Measurements from ENCODE around the gene OR2L2. TPM values are rescaled to one million over a fixed set of nuclear protein-coding genes. Genes with fewer than 3 reads are reported as not detected.

OR2L2 gene
- total and polyA plus RNA-seq, 10 of the 15 experiments (the other 5 are each of a cell fraction or from before 2014, with no cell fraction given), result 0.01 to 0.04 (median 0.03) TPM; not detected in 6

DNA sequence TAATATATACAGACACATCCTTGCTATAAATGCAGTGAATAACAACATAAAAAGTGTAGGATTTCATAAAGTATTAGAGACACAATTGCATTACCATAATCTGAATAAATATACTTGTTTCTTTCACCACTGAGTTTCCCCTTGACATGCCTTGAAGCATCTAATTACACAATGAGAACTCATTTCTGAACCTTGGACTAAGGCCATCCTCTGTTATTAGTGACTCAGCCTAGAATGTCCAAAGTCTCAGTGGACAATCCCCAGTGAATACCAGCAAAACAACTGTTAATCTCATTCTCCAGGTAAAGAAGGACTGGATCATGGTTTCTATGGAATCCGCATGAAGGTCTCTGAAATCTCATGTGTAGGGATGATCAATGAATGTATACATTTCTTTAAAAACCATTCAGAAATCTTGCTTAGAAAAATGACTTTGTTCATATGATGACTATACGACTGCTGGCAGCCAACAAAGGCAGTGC, 16.6 kb upstream of the OR2L2 start, which contains the start of gene OR2L5:
OR2L5 (plus strand) TSS at position 432 of the 482 bp plus-strand sequence. CDS start 8,288 bp downstream, outside the sequence.
- no peaks in the 10 kb centered on the region for H3K9me3 ChIP-seq (replicated peaks; ENCODE audit: control insufficient read depth, insufficient read depth, low read length)
- H4K20me1 ChIP-seq (ENCODE audit: control insufficient read depth, insufficient read depth), result no peaks in the 10 kb centered on the region
- no peak within 1 kb of the TSS for H3K9ac ChIP-seq (ENCODE audit: control insufficient read depth, insufficient read depth, low read length)
- CTCF ChIA-PET, result no interaction called here
- RAD21 ChIA-PET (ENCODE audit: unreplicated experiment), result no interaction called here
- no TSS peak for BruUV-seq (replicated peaks)
- no peaks in the 10 kb centered on the region for H3K79me2 ChIP-seq (ENCODE audit: control insufficient read depth, insufficient read depth, low read length)
- no peak within 1 kb of the TSS for H3K4me2 ChIP-seq (ENCODE audit: control insufficient read depth, insufficient read depth)
- SMC1A ChIA-PET (ENCODE audit: uncharacterized antibody, unreplicated experiment), result no interaction called here
- no peak for ATAC-seq
- H3K36me3 ChIP-seq (ENCODE audit: control insufficient read depth in 2 of 2, insufficient read depth in 2 of 2, low read length in 1 of 2), result no peaks in the 10 kb centered on the region
- intact Hi-C loops (cut with micrococcal nuclease; ENCODE audit: unreplicated experiment), result no loop called here
- 49% methylated on average over 2 of the region's 2 CpGs for WGBS (ENCODE audit: insufficient coverage, insufficient replicate concordance, low lambda C conversion rate, missing lambda C conversion rate)
- in situ Hi-C loops (cut with MboI), result no loop called here
- POLR2A ChIA-PET, result no interaction called here
- H3K27me3 ChIP-seq (replicated peaks in 1 of 2; ENCODE audit: control insufficient read depth in 2 of 2, insufficient read depth in 2 of 2, low read length in 1 of 2), result no peaks in the 10 kb centered on the region
- TF ChIP-seq RUNX3 (IDR thresholded peaks at IDR 0.05; ENCODE audit: low read length), result no peak
- TF ChIP-seq RAD51 (IDR thresholded peaks at IDR 0.05), result no peak
- no peak for TF ChIP-seq NFXL1 (IDR thresholded peaks at IDR 0.05; ENCODE audit: borderline replicate concordance)
- TF ChIP-seq YBX1 (IDR thresholded peaks at IDR 0.05), result no peak
- TF ChIP-seq NR2C2 (IDR thresholded peaks at IDR 0.05; ENCODE audit: borderline replicate concordance, control insufficient read depth, insufficient read length, low read depth), result no peak
- no peak for TF ChIP-seq SIX5 (IDR thresholded peaks at IDR 0.05; ENCODE audit: low read depth, low read length, severe bottlenecking)
- TF ChIP-seq TAF1 (IDR thresholded peaks at IDR 0.05; ENCODE audit: borderline replicate concordance, low read depth, low read length), result no peak
- no peak for TF ChIP-seq PML (IDR thresholded peaks at IDR 0.05; ENCODE audit: low read length)
- no peak for TF ChIP-seq RCOR1 (conservative IDR thresholded peaks at IDR 0.05; ENCODE audit: low read depth, low read length)
- no peak for TF ChIP-seq ATF3 (IDR thresholded peaks at IDR 0.05; ENCODE audit: borderline replicate concordance, extremely low read depth, low read depth, low read length)
- TF ChIP-seq, protein P1, sequence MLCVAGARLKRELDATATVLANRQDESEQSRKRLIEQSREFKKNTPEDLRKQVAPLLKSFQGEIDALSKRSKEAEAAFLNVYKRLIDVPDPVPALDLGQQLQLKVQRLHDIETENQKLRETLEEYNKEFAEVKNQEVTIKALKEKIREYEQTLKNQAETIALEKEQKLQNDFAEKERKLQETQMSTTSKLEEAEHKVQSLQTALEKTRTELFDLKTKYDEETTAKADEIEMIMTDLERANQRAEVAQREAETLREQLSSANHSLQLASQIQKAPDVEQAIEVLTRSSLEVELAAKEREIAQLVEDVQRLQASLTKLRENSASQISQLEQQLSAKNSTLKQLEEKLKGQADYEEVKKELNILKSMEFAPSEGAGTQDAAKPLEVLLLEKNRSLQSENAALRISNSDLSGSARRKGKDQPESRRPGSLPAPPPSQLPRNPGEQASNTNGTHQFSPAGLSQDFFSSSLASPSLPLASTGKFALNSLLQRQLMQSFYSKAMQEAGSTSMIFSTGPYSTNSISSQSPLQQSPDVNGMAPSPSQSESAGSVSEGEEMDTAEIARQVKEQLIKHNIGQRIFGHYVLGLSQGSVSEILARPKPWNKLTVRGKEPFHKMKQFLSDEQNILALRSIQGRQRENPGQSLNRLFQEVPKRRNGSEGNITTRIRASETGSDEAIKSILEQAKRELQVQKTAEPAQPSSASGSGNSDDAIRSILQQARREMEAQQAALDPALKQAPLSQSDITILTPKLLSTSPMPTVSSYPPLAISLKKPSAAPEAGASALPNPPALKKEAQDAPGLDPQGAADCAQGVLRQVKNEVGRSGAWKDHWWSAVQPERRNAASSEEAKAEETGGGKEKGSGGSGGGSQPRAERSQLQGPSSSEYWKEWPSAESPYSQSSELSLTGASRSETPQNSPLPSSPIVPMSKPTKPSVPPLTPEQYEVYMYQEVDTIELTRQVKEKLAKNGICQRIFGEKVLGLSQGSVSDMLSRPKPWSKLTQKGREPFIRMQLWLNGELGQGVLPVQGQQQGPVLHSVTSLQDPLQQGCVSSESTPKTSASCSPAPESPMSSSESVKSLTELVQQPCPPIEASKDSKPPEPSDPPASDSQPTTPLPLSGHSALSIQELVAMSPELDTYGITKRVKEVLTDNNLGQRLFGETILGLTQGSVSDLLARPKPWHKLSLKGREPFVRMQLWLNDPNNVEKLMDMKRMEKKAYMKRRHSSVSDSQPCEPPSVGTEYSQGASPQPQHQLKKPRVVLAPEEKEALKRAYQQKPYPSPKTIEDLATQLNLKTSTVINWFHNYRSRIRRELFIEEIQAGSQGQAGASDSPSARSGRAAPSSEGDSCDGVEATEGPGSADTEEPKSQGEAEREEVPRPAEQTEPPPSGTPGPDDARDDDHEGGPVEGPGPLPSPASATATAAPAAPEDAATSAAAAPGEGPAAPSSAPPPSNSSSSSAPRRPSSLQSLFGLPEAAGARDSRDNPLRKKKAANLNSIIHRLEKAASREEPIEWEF (IDR thresholded peaks at IDR 0.05; ENCODE audit: insufficient replicate concordance, low read depth, low read length), result no peak
- no peak within 1 kb of the TSS for H2AFZ ChIP-seq (ENCODE audit: control insufficient read depth, low read depth, low read length)
- no peaks in the 10 kb centered on the region for H3K4me1 ChIP-seq (ENCODE audit: control insufficient read depth, insufficient read depth, low read length)
- no peak for FAIRE-seq
- H3K4me3 ChIP-seq, result no peak within 1 kb of the TSS
- no peak within 1 kb of the TSS for H3K27ac ChIP-seq (ENCODE audit: control insufficient read depth, insufficient read depth)
- DNase-seq (ENCODE audit: low read depth, low spot score), result no peak

Measured in GM12878 (cell line).